ENCODE data around the gene CRK. TPM values are rescaled to one million over a fixed set of nuclear protein-coding genes. Genes with fewer than 3 reads are reported as not detected.
"Not testable (repeated sequence)": the region's sequence is repeated elsewhere in the genome, so short reads cannot be mapped to it uniquely, and the experiment has no call there.

The CRK gene
- total RNA-seq, 2 donors from 2014 or later = 50.5 to 52.3 TPM

GRCh38 chr17:1420163-1420562 is 35.9 kb downstream of the CRK start:
- H3K9me3 Mint-ChIP-seq = no peaks in the 10 kb centered on the region
- 91 to 98% methylated on average over 8 to 11 of the region's 11 CpGs for WGBS, 2 experiments (ENCODE audit: insufficient coverage in 1 of 2, insufficient read length in 1 of 2)
- no peak overlapping the region for H3K4me3 Mint-ChIP-seq
- H3K4me1 Mint-ChIP-seq = no peaks in the 10 kb centered on the region
- no peak overlapping the region for H3K9ac ChIP-seq (ENCODE audit: extremely low read depth, low read length, poor library complexity, severe bottlenecking)
- peaks cover 44% of the 10 kb centered on the region for H3K36me3 Mint-ChIP-seq (ENCODE audit: low read depth)
- H3K27ac Mint-ChIP-seq = no peak overlapping the region
- H3K27me3 Mint-ChIP-seq (ENCODE audit: insufficient read depth) = no peaks in the 10 kb centered on the region
- no peaks in the 10 kb centered on the region for H3K4me1 ChIP-seq (ENCODE audit: control insufficient read depth, insufficient read depth, low read length)
- H3K4me3 ChIP-seq (ENCODE audit: low read length) = no peak overlapping the region
- no peaks in the 10 kb centered on the region for H3K9me3 ChIP-seq (ENCODE audit: control insufficient read depth, low read length)
- no peak for DNase-seq
- no peaks in the 10 kb centered on the region for H3K27me3 ChIP-seq (ENCODE audit: control insufficient read depth, insufficient read depth, low read length, poor library complexity, severe bottlenecking)
- no peak overlapping the region for H3K27ac ChIP-seq (ENCODE audit: low read depth, low read length)
- TF ChIP-seq, protein P1, sequence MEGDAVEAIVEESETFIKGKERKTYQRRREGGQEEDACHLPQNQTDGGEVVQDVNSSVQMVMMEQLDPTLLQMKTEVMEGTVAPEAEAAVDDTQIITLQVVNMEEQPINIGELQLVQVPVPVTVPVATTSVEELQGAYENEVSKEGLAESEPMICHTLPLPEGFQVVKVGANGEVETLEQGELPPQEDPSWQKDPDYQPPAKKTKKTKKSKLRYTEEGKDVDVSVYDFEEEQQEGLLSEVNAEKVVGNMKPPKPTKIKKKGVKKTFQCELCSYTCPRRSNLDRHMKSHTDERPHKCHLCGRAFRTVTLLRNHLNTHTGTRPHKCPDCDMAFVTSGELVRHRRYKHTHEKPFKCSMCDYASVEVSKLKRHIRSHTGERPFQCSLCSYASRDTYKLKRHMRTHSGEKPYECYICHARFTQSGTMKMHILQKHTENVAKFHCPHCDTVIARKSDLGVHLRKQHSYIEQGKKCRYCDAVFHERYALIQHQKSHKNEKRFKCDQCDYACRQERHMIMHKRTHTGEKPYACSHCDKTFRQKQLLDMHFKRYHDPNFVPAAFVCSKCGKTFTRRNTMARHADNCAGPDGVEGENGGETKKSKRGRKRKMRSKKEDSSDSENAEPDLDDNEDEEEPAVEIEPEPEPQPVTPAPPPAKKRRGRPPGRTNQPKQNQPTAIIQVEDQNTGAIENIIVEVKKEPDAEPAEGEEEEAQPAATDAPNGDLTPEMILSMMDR (conservative IDR thresholded peaks at IDR 0.05) = no peak
- H3K36me3 ChIP-seq (ENCODE audit: control insufficient read depth, insufficient read depth, low read length) = peaks cover 60% of the 10 kb centered on the region

GRCh38 chr17:1418476-1418875 is 37.6 kb downstream of the CRK start:
- not testable (repeated sequence) for H3K4me3 Mint-ChIP-seq; H3K4me1 Mint-ChIP-seq; DNase-seq; H3K9me3 ChIP-seq (ENCODE audit: control insufficient read depth, low read length); H3K27me3 Mint-ChIP-seq (ENCODE audit: insufficient read depth); H3K4me3 ChIP-seq (ENCODE audit: low read length); H3K27ac Mint-ChIP-seq; H3K27me3 ChIP-seq (ENCODE audit: control insufficient read depth, insufficient read depth, low read length, poor library complexity, severe bottlenecking); H3K4me1 ChIP-seq (ENCODE audit: control insufficient read depth, insufficient read depth, low read length); H3K9me3 Mint-ChIP-seq; H3K27ac ChIP-seq (ENCODE audit: low read depth, low read length); H3K9ac ChIP-seq (ENCODE audit: extremely low read depth, low read length, poor library complexity, severe bottlenecking)
- H3K36me3 Mint-ChIP-seq (ENCODE audit: low read depth) = peaks cover 36% of the 10 kb centered on the region
- WGBS, 2 experiments (ENCODE audit: insufficient coverage in 1 of 2, insufficient read length in 1 of 2) = 90 to 93% methylated on average over 8 to 10 of the region's 10 CpGs
- peaks cover 47% of the 10 kb centered on the region for H3K36me3 ChIP-seq (ENCODE audit: control insufficient read depth, insufficient read depth, low read length)

- TF ChIP-seq, protein P1 (conservative IDR thresholded peaks at IDR 0.05) = no peak
- H3K4me3 Mint-ChIP-seq = no peak overlapping the region
- H3K4me3 ChIP-seq (ENCODE audit: low read length) = no peak overlapping the region
- H3K27me3 ChIP-seq (ENCODE audit: control insufficient read depth, insufficient read depth, low read length, poor library complexity, severe bottlenecking) = no peaks in the 10 kb centered on the region
- DNase-seq = no peak
- peaks cover 26% of the 10 kb centered on the region for H3K36me3 ChIP-seq (ENCODE audit: control insufficient read depth, insufficient read depth, low read length)
- no peak overlapping the region for H3K9ac ChIP-seq (ENCODE audit: extremely low read depth, low read length, poor library complexity, severe bottlenecking)
- no peaks in the 10 kb centered on the region for H3K4me1 ChIP-seq (ENCODE audit: control insufficient read depth, insufficient read depth, low read length)
- H3K4me1 Mint-ChIP-seq = peaks cover 5% of the 10 kb centered on the region
- peaks cover 9% of the 10 kb centered on the region for H3K9me3 Mint-ChIP-seq
- peaks cover 19% of the 10 kb centered on the region for H3K36me3 Mint-ChIP-seq (ENCODE audit: low read depth)
- 96 to 100% methylated on average over 2 to 5 of the region's 5 CpGs for WGBS, 2 experiments (ENCODE audit: insufficient coverage in 1 of 2, insufficient read length in 1 of 2)
- H3K27me3 Mint-ChIP-seq (ENCODE audit: insufficient read depth) = no peaks in the 10 kb centered on the region
- no peak overlapping the region for H3K27ac ChIP-seq (ENCODE audit: low read depth, low read length)
- no peak overlapping the region for H3K27ac Mint-ChIP-seq
- H3K9me3 ChIP-seq (ENCODE audit: control insufficient read depth, low read length) = peaks cover 3% of the 10 kb centered on the region
Observed at GRCh38 chr17:1416414-1416813, 39.6 kb downstream of the CRK start.

DNA sequence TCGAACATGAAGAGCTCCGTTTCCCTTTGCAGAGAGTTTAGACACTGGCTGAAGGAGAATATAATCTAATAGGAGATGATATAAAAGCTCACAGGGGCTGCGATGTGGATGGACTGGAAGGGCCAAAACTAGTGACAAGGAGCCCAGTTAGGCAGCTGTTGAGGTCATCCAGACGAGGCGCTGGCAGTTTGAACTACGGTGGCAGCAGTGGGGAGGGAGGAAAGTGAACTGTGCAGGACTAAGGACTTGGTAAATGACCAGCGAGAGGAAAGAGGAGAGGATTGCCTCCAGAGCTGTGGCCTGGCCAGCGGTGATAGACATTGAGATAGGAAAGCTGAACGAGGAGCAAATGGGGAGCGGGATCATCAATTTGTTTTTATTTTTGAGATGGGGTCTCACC is 41.4 kb downstream of the CRK start:
- Mint-ChIP-seq H3K36me3 (ENCODE audit: low read depth) (peaks cover 9% of the 10 kb centered on the region), H3K4me1 (peaks cover 5% of the 10 kb centered on the region), H3K27ac (peak overlapping the region; percentile 36), H3K9me3 (peaks cover 9% of the 10 kb centered on the region), H3K27me3 (ENCODE audit: insufficient read depth) (no peaks in the 10 kb centered on the region), H3K4me3 (no peak overlapping the region)
- Histone ChIP-seq H3K27ac (ENCODE audit: low read depth, low read length) (no peak overlapping the region), H3K36me3 (ENCODE audit: control insufficient read depth, insufficient read depth, low read length) (peaks cover 10% of the 10 kb centered on the region), H3K4me1 (ENCODE audit: control insufficient read depth, insufficient read depth, low read length) (no peaks in the 10 kb centered on the region), H3K27me3 (ENCODE audit: control insufficient read depth, insufficient read depth, low read length, poor library complexity, severe bottlenecking) (no peaks in the 10 kb centered on the region), H3K9ac (ENCODE audit: extremely low read depth, low read length, poor library complexity, severe bottlenecking) (no peak overlapping the region), H3K4me3 (ENCODE audit: low read length) (no peak overlapping the region), H3K9me3 (ENCODE audit: control insufficient read depth, low read length) (peaks cover 3% of the 10 kb centered on the region)
- WGBS, 2 experiments (ENCODE audit: insufficient coverage in 1 of 2, insufficient read length in 1 of 2) = 89 to 91% methylated on average over 10 of the region's 10 CpGs
- TF ChIP-seq, protein P1 (conservative IDR thresholded peaks at IDR 0.05) = no peak
- no peak for DNase-seq
